Hepatocyte (in vitro differentiated cells): ENCODE measurements around the gene MALL. TPM values are rescaled to one million over a fixed set of nuclear protein-coding genes. Genes with fewer than 3 reads are reported as not detected.
"Not testable (repeated sequence)": the region's sequence is repeated elsewhere in the genome, so short reads cannot be mapped to it uniquely, and the experiment has no call there.

ENCODE experiments used
- DNase-seq: peaks from one replicate; pipeline ENCODE4 v3.0.0-alpha.2; 2016; ENCODE audit warnings: low spot score
- H2AFZ ChIP-seq: fragments of 200-600 bp; sonication (generic); 2 replicates; pipeline ENCODE4 v1.6.0; 2016; ENCODE audit warnings: antibody characterized with exemption, mild to moderate bottlenecking
- H3K27ac ChIP-seq: fragments of 200-600 bp; sonication (generic); 2 replicates; pipeline ENCODE4 v1.5.1; 2016; ENCODE audit warnings: mild to moderate bottlenecking
- H3K27me3 ChIP-seq: fragments of 200-600 bp; sonication (generic); 2 replicates; pipeline ENCODE4 v1.6.1; 2016
- H3K36me3 ChIP-seq: fragments of 200-600 bp; sonication (generic); replicated peaks from 2 replicates; pipeline ENCODE4 v1.5.1; 2016; ENCODE audit warnings: low read depth; ENCODE audit not compliant: insufficient read depth
- H3K4me1 ChIP-seq: fragments of 200-600 bp; sonication (generic); 2 replicates; pipeline ENCODE4 v1.5.1; 2016; ENCODE audit warnings: mild to moderate bottlenecking, moderate library complexity; ENCODE audit not compliant: insufficient read depth
- H3K4me2 ChIP-seq: fragments of 200-600 bp; sonication (generic); 2 replicates; pipeline ENCODE4 v1.6.0; 2016
- H3K4me3 ChIP-seq: fragments of 200-600 bp; sonication (generic); 2 replicates; pipeline ENCODE4 v1.5.1; 2016; ENCODE audit warnings: mild to moderate bottlenecking
- H3K79me2 ChIP-seq: fragments of 200-600 bp; sonication (generic); 2 replicates; pipeline ENCODE4 v1.6.0; 2017; ENCODE audit warnings: mild to moderate bottlenecking
- H3K9me2 ChIP-seq: fragments of 200-600 bp; sonication (generic); replicated peaks from 2 replicates; pipeline ENCODE4 v1.6.0; 2017; ENCODE audit warnings: mild to moderate bottlenecking; ENCODE audit not compliant: insufficient read depth
- H3K9me3 ChIP-seq: fragments of 200-600 bp; sonication (generic); 2 replicates; pipeline ENCODE4 v1.5.1; 2016; ENCODE audit warnings: low read depth, mild to moderate bottlenecking
- H4K20me1 ChIP-seq: fragments of 200-600 bp; sonication (generic); 2 replicates; pipeline ENCODE4 v1.6.0; 2016; ENCODE audit warnings: mild to moderate bottlenecking; ENCODE audit not compliant: insufficient read depth, poor library complexity, severe bottlenecking
- CTCF ChIP-seq: fragments of 200-600 bp; sonication (generic); IDR thresholded peaks from 2 replicates; pipeline ENCODE4 v1.5.1; 2016; ENCODE audit warnings: antibody characterized with exemption, mild to moderate bottlenecking; ENCODE audit not compliant: poor library complexity
- EZH2 ChIP-seq: fragments of 200-600 bp; sonication (generic); IDR thresholded peaks from 2 replicates; pipeline ENCODE4 v1.6.1; 2016; ENCODE audit warnings: antibody characterized with exemption, mild to moderate bottlenecking, borderline replicate concordance
- EZH2phosphoT487 ChIP-seq: fragments of 200-600 bp; sonication (generic); IDR thresholded peaks from one replicate; pipeline ENCODE4 v1.6.1; 2018; ENCODE audit warnings: antibody characterized with exemption, mild to moderate bottlenecking, low read depth, moderate library complexity; ENCODE audit not compliant: unreplicated experiment, severe bottlenecking
- WGBS: methylation state at CpG from one replicate; pipeline ENCODE4 v1.1.6; 2016; ENCODE audit warnings: low lambda C conversion rate; ENCODE audit errors: missing lambda C conversion rate; 5-methylcytosine and 5-hydroxymethylcytosine counted together
- polyA plus RNA-seq: library from polyadenylated mRNA; unstranded; fragments of >200 nt; fragmentation: Nextera tagmentation; extraction: Ambion mirVana; gene quantifications from 2 replicates; pipeline ENCODE4 v1.2.1, GENCODE V29; 2016
- total RNA-seq: library from RNA; depleted of rRNA; stranded (reverse); fragments of >200 nt; gene quantifications from 2 replicates; pipeline ENCODE4 v1.2.3, GENCODE V29; 2014

MALL gene
- total and polyA plus RNA-seq, 2 experiments from 2014 or later = 30.8 to 55.7 TPM

GRCh38 chr2:110099038-110099425 is 16.6 kb downstream of the MALL start:
- no peaks in the 10 kb centered on the region for H3K9me3 ChIP-seq
- H3K27ac ChIP-seq = no peak overlapping the region

GRCh38 chr2:110097506-110098220 is 18.0 kb downstream of the MALL start:
- Histone ChIP-seq H4K20me1 (no peaks in the 10 kb centered on the region), H3K9me2 (no peaks in the 10 kb centered on the region), H3K27me3 (no peaks in the 10 kb centered on the region), H3K4me3 (no peak overlapping the region), H3K4me2 (no peak overlapping the region), H3K79me2 (no peaks in the 10 kb centered on the region), H3K36me3 (no peaks in the 10 kb centered on the region), H2AFZ (no peak overlapping the region), H3K4me1 (peaks cover 16% of the 10 kb centered on the region), H3K9me3 (no peaks in the 10 kb centered on the region), H3K27ac (no peak overlapping the region)
- no peak for DNase-seq
- 85% methylated on average over 14 of the region's 14 CpGs for WGBS
- TF ChIP-seq EZH2phosphoT487 = no peak
- no peak for TF ChIP-seq EZH2
- TF ChIP-seq CTCF = no peak

More at GRCh38 chr2:110099038-110099425, 16.6 kb downstream of the MALL start:
- Histone ChIP-seq H3K36me3 (no peaks in the 10 kb centered on the region), H3K27me3 (no peaks in the 10 kb centered on the region), H2AFZ (no peak overlapping the region), H4K20me1 (no peaks in the 10 kb centered on the region), H3K9me2 (no peaks in the 10 kb centered on the region), H3K4me3 (no peak overlapping the region), H3K4me2 (no peak overlapping the region), H3K79me2 (no peaks in the 10 kb centered on the region), H3K4me1 (peaks cover 20% of the 10 kb centered on the region)
- TF ChIP-seq EZH2 (no peak), CTCF (no peak), EZH2phosphoT487 (no peak)
- no peak for DNase-seq
- WGBS = 92% methylated on average over 6 of the region's 6 CpGs

- DNase-seq = no peak
- Histone ChIP-seq H3K27ac (no peak overlapping the region), H3K4me3 (no peak overlapping the region), H3K9me3 (no peaks in the 10 kb centered on the region), H3K9me2 (no peaks in the 10 kb centered on the region), H3K4me2 (no peak overlapping the region), H4K20me1 (no peaks in the 10 kb centered on the region), H3K4me1 (peaks cover 4% of the 10 kb centered on the region), H2AFZ (no peak overlapping the region), H3K36me3 (no peaks in the 10 kb centered on the region), H3K27me3 (no peaks in the 10 kb centered on the region), H3K79me2 (no peaks in the 10 kb centered on the region)
- TF ChIP-seq EZH2phosphoT487 = no peak
- TF ChIP-seq CTCF = no peak
- TF ChIP-seq EZH2 = no peak
- 93% methylated on average over 8 of the region's 8 CpGs for WGBS
Measured at GRCh38 chr2:110095994-110096633, 19.5 kb downstream of the MALL start.

- not testable (repeated sequence) for H3K4me2 ChIP-seq, H3K79me2 ChIP-seq, DNase-seq, H3K9me2 ChIP-seq, H4K20me1 ChIP-seq, H3K27ac ChIP-seq, H2AFZ ChIP-seq, H3K27me3 ChIP-seq, H3K4me3 ChIP-seq, H3K9me3 ChIP-seq, H3K4me1 ChIP-seq, H3K36me3 ChIP-seq
- WGBS = 71% methylated on average over 5 of the region's 6 CpGs
Measured at GRCh38 chr2:110094884-110095534, 20.6 kb downstream of the MALL start.

- H4K20me1 ChIP-seq, H3K27ac ChIP-seq, H3K27me3 ChIP-seq, H3K4me3 ChIP-seq, DNase-seq, H3K4me2 ChIP-seq, H3K9me3 ChIP-seq, H3K36me3 ChIP-seq, H3K4me1 ChIP-seq, H2AFZ ChIP-seq, H3K9me2 ChIP-seq, H3K79me2 ChIP-seq: not testable (repeated sequence)
- no CpG with 5 or more reads among the region's 6 CpGs for WGBS
Measured at GRCh38 chr2:110093924-110094323, 21.7 kb downstream of the MALL start.

GRCh38 chr2:110090164-110090563 is 25.5 kb downstream of the MALL start:
- H2AFZ ChIP-seq, H3K9me2 ChIP-seq, DNase-seq, H3K27ac ChIP-seq, H3K9me3 ChIP-seq, H3K4me3 ChIP-seq, H4K20me1 ChIP-seq, H3K4me1 ChIP-seq, H3K79me2 ChIP-seq, H3K36me3 ChIP-seq, H3K27me3 ChIP-seq, H3K4me2 ChIP-seq: not testable (repeated sequence)
- WGBS = 51% methylated on average over 2 of the region's 4 CpGs
